Stimulated activated CD4-positive, alpha-beta T cell treated with anti-CD3 and anti-CD28 coated beads, Interleukin-15, amount 100 ng/mL, for 48 hours (primary cell): ENCODE measurements around the gene CLIC5.

Experiments
- DNase-seq, 2 donors: peaks; one replicate each; pipeline ENCODE4 v3.0.0-alpha.2; 2020; ENCODE audit warnings: low read depth in 2 of 2

Gene CLIC5

GRCh38 chr6:45843848-45844521 is 171.7 kb downstream of the CLIC5 start:
- DNase-seq = no peak

GRCh38 chr6:45841062-45841461 is 174.6 kb downstream of the CLIC5 start:
- DNase-seq = no peak

- DNase-seq = no peak
These were observed 176.7 kb downstream of the CLIC5 start for GRCh38 chr6:45838996-45839395.

GRCh38 chr6:45838451-45838850 is 177.2 kb downstream of the CLIC5 start:
- no peak for DNase-seq

- DNase-seq = no peak
These were observed 178.0 kb downstream of the CLIC5 start for GRCh38 chr6:45837541-45838200.

GRCh38 chr6:45836984-45837383 is 178.7 kb downstream of the CLIC5 start:
- DNase-seq = no peak

GRCh38 chr6:45836438-45836824 is 179.2 kb downstream of the CLIC5 start:
- no peak for DNase-seq

GRCh38 chr6:45835721-45836437 is 179.8 kb downstream of the CLIC5 start:
- no peak for DNase-seq

GRCh38 chr6:45832063-45832462 is 183.6 kb downstream of the CLIC5 start:
- DNase-seq = no peak
